ENCODE results near the gene CAND2.

CAND2 gene

GRCh38 chr3:12807066-12807465 is 10.6 kb downstream of the CAND2 start:
- TF ChIP-seq POLR2AphosphoS5 (IDR thresholded peaks at IDR 0.05; ENCODE audit: low read depth) (no peak), CTCF (IDR thresholded peaks at IDR 0.05; ENCODE audit: insufficient read depth, low read length) (no peak), GABPA (IDR thresholded peaks at IDR 0.05; ENCODE audit: low read depth) (no peak), SPI1 (IDR thresholded peaks at IDR 0.05; ENCODE audit: borderline replicate concordance, low read depth) (no peak)
- TF ChIP-seq, protein P1, sequence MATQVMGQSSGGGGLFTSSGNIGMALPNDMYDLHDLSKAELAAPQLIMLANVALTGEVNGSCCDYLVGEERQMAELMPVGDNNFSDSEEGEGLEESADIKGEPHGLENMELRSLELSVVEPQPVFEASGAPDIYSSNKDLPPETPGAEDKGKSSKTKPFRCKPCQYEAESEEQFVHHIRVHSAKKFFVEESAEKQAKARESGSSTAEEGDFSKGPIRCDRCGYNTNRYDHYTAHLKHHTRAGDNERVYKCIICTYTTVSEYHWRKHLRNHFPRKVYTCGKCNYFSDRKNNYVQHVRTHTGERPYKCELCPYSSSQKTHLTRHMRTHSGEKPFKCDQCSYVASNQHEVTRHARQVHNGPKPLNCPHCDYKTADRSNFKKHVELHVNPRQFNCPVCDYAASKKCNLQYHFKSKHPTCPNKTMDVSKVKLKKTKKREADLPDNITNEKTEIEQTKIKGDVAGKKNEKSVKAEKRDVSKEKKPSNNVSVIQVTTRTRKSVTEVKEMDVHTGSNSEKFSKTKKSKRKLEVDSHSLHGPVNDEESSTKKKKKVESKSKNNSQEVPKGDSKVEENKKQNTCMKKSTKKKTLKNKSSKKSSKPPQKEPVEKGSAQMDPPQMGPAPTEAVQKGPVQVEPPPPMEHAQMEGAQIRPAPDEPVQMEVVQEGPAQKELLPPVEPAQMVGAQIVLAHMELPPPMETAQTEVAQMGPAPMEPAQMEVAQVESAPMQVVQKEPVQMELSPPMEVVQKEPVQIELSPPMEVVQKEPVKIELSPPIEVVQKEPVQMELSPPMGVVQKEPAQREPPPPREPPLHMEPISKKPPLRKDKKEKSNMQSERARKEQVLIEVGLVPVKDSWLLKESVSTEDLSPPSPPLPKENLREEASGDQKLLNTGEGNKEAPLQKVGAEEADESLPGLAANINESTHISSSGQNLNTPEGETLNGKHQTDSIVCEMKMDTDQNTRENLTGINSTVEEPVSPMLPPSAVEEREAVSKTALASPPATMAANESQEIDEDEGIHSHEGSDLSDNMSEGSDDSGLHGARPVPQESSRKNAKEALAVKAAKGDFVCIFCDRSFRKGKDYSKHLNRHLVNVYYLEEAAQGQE (IDR thresholded peaks at IDR 0.05; ENCODE audit: insufficient replicate concordance, low read depth), result no peak
- H3K27ac ChIP-seq (replicated peaks), result no peak overlapping the region
- no peak for DNase-seq (ENCODE audit: low read depth in 1 of 2, low spot score in 1 of 2)
- H3K27me3 ChIP-seq (ENCODE audit: insufficient read depth, poor library complexity, severe bottlenecking), result peaks cover 4% of the 10 kb centered on the region
- H3K4me3 ChIP-seq (replicated peaks; ENCODE audit: insufficient read depth, low read length), result no peak overlapping the region

GRCh38 chr3:12807601-12808359 is 11.3 kb downstream of the CAND2 start:
- no peak for DNase-seq (ENCODE audit: low read depth in 1 of 2, low spot score in 1 of 2)
- TF ChIP-seq POLR2AphosphoS5 (IDR thresholded peaks at IDR 0.05; ENCODE audit: low read depth), result no peak
- TF ChIP-seq CTCF (IDR thresholded peaks at IDR 0.05; ENCODE audit: insufficient read depth, low read length), result no peak
- TF ChIP-seq, protein P1 (IDR thresholded peaks at IDR 0.05; ENCODE audit: insufficient replicate concordance, low read depth), result no peak
- no peak for TF ChIP-seq GABPA (IDR thresholded peaks at IDR 0.05; ENCODE audit: low read depth)
- TF ChIP-seq SPI1 (IDR thresholded peaks at IDR 0.05; ENCODE audit: borderline replicate concordance, low read depth), result no peak
- H3K27me3 ChIP-seq (ENCODE audit: insufficient read depth, poor library complexity, severe bottlenecking), result peaks cover 4% of the 10 kb centered on the region
- no peak overlapping the region for H3K4me3 ChIP-seq (replicated peaks; ENCODE audit: insufficient read depth, low read length)
- no peak overlapping the region for H3K27ac ChIP-seq (replicated peaks)

GRCh38 chr3:12808587-12808986 is 12.1 kb downstream of the CAND2 start:
- Histone ChIP-seq H3K4me3 (replicated peaks; ENCODE audit: insufficient read depth, low read length) (no peak overlapping the region), H3K27me3 (ENCODE audit: insufficient read depth, poor library complexity, severe bottlenecking) (peaks cover 4% of the 10 kb centered on the region), H3K27ac (replicated peaks) (no peak overlapping the region)
- no peak for TF ChIP-seq GABPA (IDR thresholded peaks at IDR 0.05; ENCODE audit: low read depth)
- TF ChIP-seq SPI1 (IDR thresholded peaks at IDR 0.05; ENCODE audit: borderline replicate concordance, low read depth), result no peak
- DNase-seq (ENCODE audit: low read depth in 1 of 2, low spot score in 1 of 2), result no peak

DNA sequence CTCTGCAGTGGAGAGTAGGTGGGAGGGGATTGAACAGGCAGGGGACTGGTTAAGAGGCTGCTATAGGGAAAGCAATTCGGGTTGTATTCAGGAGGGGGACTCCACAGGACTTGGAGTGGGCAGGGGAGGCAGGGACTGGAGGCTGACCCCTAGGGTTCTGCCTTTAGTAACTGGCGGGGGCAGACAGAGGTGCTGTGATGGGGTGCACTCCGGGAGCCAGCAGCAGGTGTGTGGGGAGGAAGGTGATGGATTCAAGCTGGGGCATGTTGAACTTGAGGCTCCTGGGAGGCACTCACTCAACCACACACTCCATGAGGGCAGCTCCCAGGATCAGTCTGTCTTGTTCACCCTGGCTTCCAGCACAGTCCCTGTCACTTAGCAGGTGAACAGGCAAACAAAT is 12.5 kb downstream of the CAND2 start:
- no peak for TF ChIP-seq GABPA (IDR thresholded peaks at IDR 0.05; ENCODE audit: low read depth)
- no peak for TF ChIP-seq CTCF (IDR thresholded peaks at IDR 0.05; ENCODE audit: insufficient read depth, low read length)
- no peak for TF ChIP-seq POLR2AphosphoS5 (IDR thresholded peaks at IDR 0.05; ENCODE audit: low read depth)
- TF ChIP-seq, protein P1 (IDR thresholded peaks at IDR 0.05; ENCODE audit: insufficient replicate concordance, low read depth), result no peak
- no peak for TF ChIP-seq SPI1 (IDR thresholded peaks at IDR 0.05; ENCODE audit: borderline replicate concordance, low read depth)
- DNase-seq (ENCODE audit: low read depth in 1 of 2, low spot score in 1 of 2), result no peak
- H3K27me3 ChIP-seq (ENCODE audit: insufficient read depth, poor library complexity, severe bottlenecking), result peaks cover 4% of the 10 kb centered on the region
- H3K27ac ChIP-seq (replicated peaks), result no peak overlapping the region
- no peak overlapping the region for H3K4me3 ChIP-seq (replicated peaks; ENCODE audit: insufficient read depth, low read length)

Data from HL-60 (cell line).